Measurements from ENCODE around the gene ZMYND10. TPM values are rescaled to one million over a fixed set of nuclear protein-coding genes. Genes with fewer than 3 reads are reported as not detected.

The ZMYND10 gene
- total RNA-seq, 6 donors from 2014 or later = 3.1 to 98.7 (median 31.5) TPM

- Histone ChIP-seq H3K4me3 (peak overlapping the region in 3 of 4 donors; percentile 65 to 96 (median 79)), H3K36me3 (peaks cover 5 to 46% (median 30%) of the 10 kb centered on the region in 4 donors), H3K4me1 (peaks cover 65 to 84% (median 77%) of the 10 kb centered on the region in 4 donors), H3K27me3 (no peaks in the 10 kb centered on the region), H3K9me3 (no peaks in the 10 kb centered on the region), H3K27ac (peak overlapping the region; percentile 94 to 97 (median 95))
- WGBS, 2 donors = 30 to 47% methylated on average over 3 to 4 of the region's 4 CpGs
- TF ChIP-seq CTCF (IDR thresholded peaks at IDR 0.05) = no peak
- TF ChIP-seq EP300 (IDR thresholded peaks at IDR 0.05) = peak in 2 of 4 donors; percentile 26 to 80
- TF ChIP-seq POLR2A (IDR thresholded peaks at IDR 0.05) = no peak
- TF ChIP-seq POLR2AphosphoS5 (IDR thresholded peaks at IDR 0.05) = peak in 1 of 2 donors; percentile 5
- DNase-seq (peak in 1 of 2 donors; percentile 70), ATAC-seq (ENCODE audit: low FRiP score in 2 of 2) (peak in 1 of 2 donors; percentile 34)
Observed at GRCh38 chr3:50323092-50323600, 22.4 kb downstream of the ZMYND10 start.

- Histone ChIP-seq H3K9me3 (no peaks in the 10 kb centered on the region), H3K27ac (peak within 1 kb of the TSS; percentile 94 to 97 (median 95)), H3K4me1 (peaks cover 71 to 87% (median 82%) of the 10 kb centered on the region in 4 donors), H3K4me3 (peak within 1 kb of the TSS; percentile 65 to 96 (median 74)), H3K27me3 (no peaks in the 10 kb centered on the region), H3K36me3 (peaks cover 9 to 52% (median 34%) of the 10 kb centered on the region in 4 donors)
- peak; percentile 60 to 82 for DNase-seq
- TF ChIP-seq EP300 (IDR thresholded peaks at IDR 0.05) = peak in 2 of 4 donors; percentile 82 to 93
- peak; percentile 90 to 93 for TF ChIP-seq POLR2AphosphoS5 (IDR thresholded peaks at IDR 0.05)
- TF ChIP-seq POLR2A (IDR thresholded peaks at IDR 0.05) = peak in 3 of 4 donors; percentile 29 to 66 (median 57)
- TF ChIP-seq CTCF (IDR thresholded peaks at IDR 0.05) = no peak
- peak in 1 of 2 donors; percentile 1 for ATAC-seq (ENCODE audit: low FRiP score in 2 of 2)
- WGBS, 2 donors = 26 to 36% methylated on average over 24 to 31 of the region's 31 CpGs
Observed at GRCh38 chr3:50322386-50323091, 23.0 kb downstream of the ZMYND10 start, which contains the start of gene HYAL2. TSS of gene HYAL2 (minus strand) at chr3:50322745. CDS start at chr3:50320489, 2,256 bp downstream.

GRCh38 chr3:50322115-50322385 is 23.5 kb downstream of the ZMYND10 start:
- Histone ChIP-seq H3K4me1 (peaks cover 71 to 87% (median 82%) of the 10 kb centered on the region in 4 donors), H3K36me3 (peaks cover 9 to 57% (median 39%) of the 10 kb centered on the region in 4 donors), H3K27me3 (no peaks in the 10 kb centered on the region), H3K9me3 (no peaks in the 10 kb centered on the region), H3K4me3 (peak overlapping the region; percentile 65 to 96 (median 74)), H3K27ac (peak overlapping the region; percentile 94 to 97 (median 95))
- TF ChIP-seq CTCF (IDR thresholded peaks at IDR 0.05) = peak in 1 of 6 experiments; percentile 4
- TF ChIP-seq POLR2A (IDR thresholded peaks at IDR 0.05) = peak in 1 of 4 donors; percentile 47
- TF ChIP-seq EP300 (IDR thresholded peaks at IDR 0.05) = no peak
- no peak for ATAC-seq (ENCODE audit: low FRiP score in 2 of 2)
- WGBS, 2 donors = 19 to 27% methylated on average over 2 to 7 of the region's 14 CpGs
- DNase-seq = peak in 1 of 2 donors; percentile 88

GRCh38 chr3:50321336-50322114 is 24.0 kb downstream of the ZMYND10 start:
- peak; percentile 78 to 92 for ATAC-seq (ENCODE audit: low FRiP score in 2 of 2)
- TF ChIP-seq EP300 (IDR thresholded peaks at IDR 0.05) = no peak
- TF ChIP-seq CTCF (IDR thresholded peaks at IDR 0.05) = peak; percentile 37 to 74 (median 52)
- TF ChIP-seq POLR2AphosphoS5 (IDR thresholded peaks at IDR 0.05) = peak in 1 of 2 donors; percentile 32
- TF ChIP-seq POLR2A (IDR thresholded peaks at IDR 0.05) = peak in 3 of 4 donors; percentile 24 to 89 (median 44)
- H3K27ac ChIP-seq = peak overlapping the region; percentile 94 to 97 (median 95)
- no peaks in the 10 kb centered on the region for H3K9me3 ChIP-seq
- H3K4me3 ChIP-seq = peak overlapping the region; percentile 65 to 96 (median 74)
- H3K36me3 ChIP-seq = peaks cover 9 to 62% (median 40%) of the 10 kb centered on the region in 4 donors
- WGBS, 2 donors = 3% methylated on average over 21 of the region's 59 CpGs; no CpG with 5 or more reads in 1 of the 2 donors
- peaks cover 73 to 87% (median 82%) of the 10 kb centered on the region in 4 donors for H3K4me1 ChIP-seq
- peak; percentile 90 to 95 for DNase-seq
- H3K27me3 ChIP-seq = no peaks in the 10 kb centered on the region

Measured in upper lobe of left lung (tissue), 6 donors.